CD4-positive, alpha-beta T cell treated with Interleukin-17A for 4 hours (primary cell): ENCODE measurements around the gene NUP214.
"Not testable (repeated sequence)": the region's sequence is repeated elsewhere in the genome, so short reads cannot be mapped to it uniquely, and the experiment has no call there.

Source experiments
- DNase-seq: peaks from one replicate; pipeline ENCODE4 v3.0.0-alpha.2; 2020; ENCODE audit warnings: mixed read lengths

The NUP214 gene

GRCh38 chr9:131097126-131097947 is 28.0 kb upstream of the NUP214 start:
- no peak for DNase-seq

- no peak for DNase-seq
These were observed 27.5 kb upstream of the NUP214 start for GRCh38 chr9:131097948-131098278.

- no peak for DNase-seq
These were observed 26.8 kb upstream of the NUP214 start for GRCh38 chr9:131098391-131099101.

- DNase-seq = no peak
These were observed 26.2 kb upstream of the NUP214 start for GRCh38 chr9:131099102-131099606.

- DNase-seq = not testable (repeated sequence)
These were observed 25.5 kb upstream of the NUP214 start for GRCh38 chr9:131099845-131100244.

- DNase-seq = no peak
These were observed 24.9 kb upstream of the NUP214 start for GRCh38 chr9:131100445-131100844.

- DNase-seq = no peak
These were observed 24.0 kb upstream of the NUP214 start for GRCh38 chr9:131101207-131101964.

GRCh38 chr9:131103024-131103423 is 22.4 kb upstream of the NUP214 start:
- DNase-seq = no peak

- no peak for DNase-seq
These were observed 21.9 kb upstream of the NUP214 start for GRCh38 chr9:131103535-131103934.

GRCh38 chr9:131104016-131104740 is 21.2 kb upstream of the NUP214 start:
- no peak for DNase-seq

GRCh38 chr9:131105952-131106351 is 19.4 kb upstream of the NUP214 start:
- no peak for DNase-seq

- DNase-seq = no peak
These were observed 17.6 kb upstream of the NUP214 start for GRCh38 chr9:131107760-131108159.

- no peak for DNase-seq
These were observed 14.1 kb upstream of the NUP214 start for GRCh38 chr9:131111186-131111853.

GRCh38 chr9:131111854-131112311 is 13.5 kb upstream of the NUP214 start:
- DNase-seq = no peak

- no peak for DNase-seq
These were observed 12.8 kb upstream of the NUP214 start for GRCh38 chr9:131112374-131113154.

- DNase-seq = no peak
These were observed 11.7 kb upstream of the NUP214 start for GRCh38 chr9:131113655-131114054.

- no peak for DNase-seq
These were observed 11.3 kb upstream of the NUP214 start for GRCh38 chr9:131114084-131114535.

- not testable (repeated sequence) for DNase-seq
These were observed 10.0 kb upstream of the NUP214 start for GRCh38 chr9:131115360-131115742.

GRCh38 chr9:131116281-131117120 is 8.9 kb upstream of the NUP214 start:
- no peak for DNase-seq

GRCh38 chr9:131117121-131117761 is 8.1 kb upstream of the NUP214 start:
- DNase-seq = no peak
